Lower lobe of right lung (tissue), 2 donors: ENCODE data around the gene PLSCR5. TPM values are rescaled to one million over a fixed set of nuclear protein-coding genes. Genes with fewer than 3 reads are reported as not detected.

ENCODE experiments used
- ATAC-seq, 2 donors: fragments of 200-7000 bp; cut with Tn5 transposase; one replicate each; pipeline ENCODE4 v1.9.1; 2020 to 2022; ENCODE audit warnings: mild to moderate bottlenecking in 2 of 2, moderate library complexity in 2 of 2
- DNase-seq: peaks from one replicate; pipeline ENCODE4 v3.0.0-alpha.2; 2020
- H3K27ac ChIP-seq: fragments of 200-600 bp; one replicate; pipeline ENCODE4 v1.8.0; 2022
- H3K27me3 ChIP-seq: fragments of 200-600 bp; one replicate; pipeline ENCODE4 v1.8.0; 2022; ENCODE audit warnings: low read depth
- H3K36me3 ChIP-seq: fragments of 200-600 bp; one replicate; pipeline ENCODE4 v1.8.0; 2022; ENCODE audit warnings: mild to moderate bottlenecking
- H3K4me1 ChIP-seq: fragments of 200-600 bp; one replicate; pipeline ENCODE4 v1.8.0; 2022
- H3K4me3 ChIP-seq: fragments of 200-600 bp; one replicate; pipeline ENCODE4 v1.8.0; 2022; ENCODE audit warnings: mild to moderate bottlenecking
- H3K9me3 ChIP-seq: fragments of 200-600 bp; one replicate; pipeline ENCODE4 v1.8.0; 2022
- intact Hi-C: fragments of 100-400 bp; cut with DNase I; formaldehyde crosslinking; loops from one replicate; pipeline ENCODE4 v1.11.0; 2022
- total RNA-seq: library from RNA; stranded (reverse); fragmentation: NEBNext Ultra II Directional; extraction: Animal tissue kit (Norgen Biotek cat#: 25700); gene quantifications from one replicate; pipeline ENCODE4 v1.2.1, GENCODE V29; 2021
- TF ChIP-seq, protein P1 (sequence below): fragments of 200-600 bp; IDR thresholded peaks from one replicate; pipeline ENCODE4 v1.8.0; 2022; ENCODE audit warnings: antibody characterized with exemption, mild to moderate bottlenecking
- donor health status: DM: no; HTN: yes; CAD: no; lungs with severe emphysema.

The PLSCR5 gene
- total RNA-seq, 1 donor from 2014 or later = not detected

DNA sequence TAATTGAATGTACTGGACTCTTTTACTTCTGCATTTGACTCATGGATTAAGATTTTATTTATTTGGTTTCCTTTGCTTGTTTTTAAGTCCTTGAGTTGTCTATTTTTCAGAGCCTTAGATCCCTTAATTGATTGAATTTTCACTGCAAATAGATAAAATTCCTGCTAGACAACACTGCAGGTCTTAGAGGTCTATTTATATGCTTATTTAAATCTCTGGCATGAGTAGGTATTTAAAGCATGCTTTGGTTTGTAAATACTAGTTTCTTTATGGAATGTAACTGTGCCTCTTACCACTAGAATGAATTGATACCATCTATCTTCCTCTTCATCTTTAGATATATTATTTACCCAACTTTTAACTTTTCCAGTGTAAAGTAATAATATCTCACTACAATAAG, 20.0 kb downstream of the PLSCR5 start:
- no peak for ATAC-seq
- DNase-seq = no peak
- Histone ChIP-seq H3K27ac (no peak overlapping the region), H3K27me3 (no peaks in the 10 kb centered on the region), H3K4me1 (no peaks in the 10 kb centered on the region), H3K4me3 (no peak overlapping the region), H3K36me3 (no peaks in the 10 kb centered on the region), H3K9me3 (no peaks in the 10 kb centered on the region)
- TF ChIP-seq, protein P1, sequence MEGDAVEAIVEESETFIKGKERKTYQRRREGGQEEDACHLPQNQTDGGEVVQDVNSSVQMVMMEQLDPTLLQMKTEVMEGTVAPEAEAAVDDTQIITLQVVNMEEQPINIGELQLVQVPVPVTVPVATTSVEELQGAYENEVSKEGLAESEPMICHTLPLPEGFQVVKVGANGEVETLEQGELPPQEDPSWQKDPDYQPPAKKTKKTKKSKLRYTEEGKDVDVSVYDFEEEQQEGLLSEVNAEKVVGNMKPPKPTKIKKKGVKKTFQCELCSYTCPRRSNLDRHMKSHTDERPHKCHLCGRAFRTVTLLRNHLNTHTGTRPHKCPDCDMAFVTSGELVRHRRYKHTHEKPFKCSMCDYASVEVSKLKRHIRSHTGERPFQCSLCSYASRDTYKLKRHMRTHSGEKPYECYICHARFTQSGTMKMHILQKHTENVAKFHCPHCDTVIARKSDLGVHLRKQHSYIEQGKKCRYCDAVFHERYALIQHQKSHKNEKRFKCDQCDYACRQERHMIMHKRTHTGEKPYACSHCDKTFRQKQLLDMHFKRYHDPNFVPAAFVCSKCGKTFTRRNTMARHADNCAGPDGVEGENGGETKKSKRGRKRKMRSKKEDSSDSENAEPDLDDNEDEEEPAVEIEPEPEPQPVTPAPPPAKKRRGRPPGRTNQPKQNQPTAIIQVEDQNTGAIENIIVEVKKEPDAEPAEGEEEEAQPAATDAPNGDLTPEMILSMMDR = no peak
- intact Hi-C loops = loop anchor here (10.0 kb wide), 1 partner anchor 370 kb away; no protein-coding TSS in a partner anchor

DNA sequence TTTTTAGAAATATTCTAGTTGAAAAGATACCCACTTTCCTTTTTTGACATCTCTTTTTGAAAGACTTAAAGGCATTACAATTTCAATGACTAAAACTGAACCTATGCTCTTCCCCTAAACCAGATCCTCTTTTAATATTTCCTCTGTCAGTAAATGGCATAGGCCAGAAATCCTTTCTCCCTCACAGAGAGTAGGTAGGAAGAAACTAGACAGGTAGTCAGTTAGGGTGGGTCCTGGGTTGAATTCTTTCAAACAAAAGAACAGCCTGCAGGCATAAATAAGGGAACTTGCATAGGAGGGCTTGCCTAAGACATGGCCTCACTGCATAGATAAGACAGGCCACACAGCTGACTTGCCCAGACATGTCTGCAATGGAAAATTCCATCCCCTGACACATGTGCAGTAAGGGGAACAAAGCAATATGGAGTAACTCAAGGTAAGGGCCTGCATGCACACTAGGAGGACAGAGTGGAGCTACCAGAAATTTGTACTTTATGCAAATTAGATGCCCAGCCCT, 23.1 kb downstream of the PLSCR5 start:
- Histone ChIP-seq H3K9me3 (no peaks in the 10 kb centered on the region), H3K27ac (no peak overlapping the region), H3K36me3 (no peaks in the 10 kb centered on the region), H3K4me1 (no peaks in the 10 kb centered on the region), H3K4me3 (no peak overlapping the region), H3K27me3 (no peaks in the 10 kb centered on the region)
- DNase-seq (no peak), ATAC-seq (no peak)
- TF ChIP-seq, protein P1 = no peak
- intact Hi-C loops = loop anchor here (10.0 kb wide), 1 partner anchor 367 kb away; no protein-coding TSS in a partner anchor

DNA sequence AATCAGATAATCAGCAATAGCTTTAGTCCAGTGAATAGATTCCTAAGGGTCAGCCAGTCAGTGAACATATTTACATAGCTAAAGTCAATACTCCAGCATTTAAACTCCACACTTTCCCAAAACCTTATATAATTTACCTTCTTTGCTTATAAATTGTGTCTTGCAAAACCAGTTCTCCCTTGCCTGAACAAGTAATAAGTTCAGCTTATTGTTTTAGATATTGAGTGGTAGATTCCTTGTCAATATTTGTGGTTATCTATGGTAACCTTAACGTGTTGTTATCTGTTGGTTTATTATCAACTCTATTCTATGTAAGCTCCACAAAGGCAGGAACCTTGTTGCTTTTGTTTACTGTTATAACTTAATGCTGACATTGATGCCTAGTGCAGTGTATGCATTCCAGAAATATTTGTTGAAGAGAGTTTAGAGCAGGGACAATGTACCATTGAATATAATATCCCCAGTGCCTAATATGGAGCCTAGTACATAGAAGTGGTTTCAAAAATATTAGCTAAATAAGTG, 24.0 kb downstream of the PLSCR5 start:
- Histone ChIP-seq H3K27me3 (no peaks in the 10 kb centered on the region), H3K36me3 (no peaks in the 10 kb centered on the region), H3K4me1 (no peaks in the 10 kb centered on the region), H3K4me3 (no peak overlapping the region), H3K9me3 (no peaks in the 10 kb centered on the region), H3K27ac (no peak overlapping the region)
- TF ChIP-seq, protein P1 = no peak
- intact Hi-C loops = loop anchor here (10.0 kb wide), 1 partner anchor 366 kb away; no protein-coding TSS in a partner anchor
- DNase-seq = no peak
- no peak for ATAC-seq

DNA sequence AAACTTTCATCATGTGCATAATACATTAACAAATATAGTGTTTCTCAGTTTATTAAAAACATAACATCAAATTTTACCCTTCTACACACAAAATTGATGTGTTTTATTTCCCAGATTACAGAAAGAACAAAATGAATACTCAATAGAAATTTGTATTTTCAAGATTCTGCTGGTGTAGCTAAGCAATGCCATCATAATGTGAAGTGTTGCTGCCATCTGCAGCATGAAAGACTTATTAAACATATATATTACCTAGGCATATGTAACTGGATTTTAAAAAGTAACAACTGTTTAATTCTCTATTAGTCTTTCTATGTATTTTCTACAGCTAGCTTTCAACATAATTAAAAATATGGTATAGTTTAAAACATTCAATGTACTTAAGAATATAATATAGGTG, 27.5 kb downstream of the PLSCR5 start:
- H3K9me3 ChIP-seq = no peaks in the 10 kb centered on the region
- ATAC-seq = peak in 1 of 2 donors; percentile 69
- intact Hi-C loops = no loop called here

DNA sequence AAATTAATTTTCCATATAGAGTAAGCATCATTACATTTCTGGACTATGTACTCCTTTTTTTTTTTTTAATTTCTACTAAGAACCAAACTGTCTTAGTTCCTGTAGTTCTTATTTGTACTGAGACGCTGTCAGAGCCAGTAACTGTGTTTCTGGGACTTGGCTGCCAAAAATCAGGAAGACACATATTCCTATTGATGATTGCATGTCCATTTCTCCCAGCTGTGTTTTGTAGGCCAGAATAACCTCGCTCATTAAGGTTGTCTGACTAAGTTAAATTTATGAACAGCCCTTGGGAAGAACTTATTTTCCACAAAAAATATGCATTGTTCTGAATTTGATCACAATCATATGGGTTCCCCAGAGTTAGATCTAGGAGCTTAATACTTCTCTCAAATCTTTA, 29.5 kb downstream of the PLSCR5 start:
- H3K9me3 ChIP-seq = no peaks in the 10 kb centered on the region
- no peaks in the 10 kb centered on the region for H3K36me3 ChIP-seq
- DNase-seq = no peak
- no peak overlapping the region for H3K27ac ChIP-seq
- TF ChIP-seq, protein P1 = no peak
- intact Hi-C loops = no loop called here
- H3K27me3 ChIP-seq = no peaks in the 10 kb centered on the region
- no peaks in the 10 kb centered on the region for H3K4me1 ChIP-seq
- ATAC-seq = no peak
- H3K4me3 ChIP-seq = no peak overlapping the region

More for the DNA sequence above, 27.5 kb downstream of the PLSCR5 start:
- H3K36me3 ChIP-seq = no peaks in the 10 kb centered on the region
- no peak for DNase-seq
- TF ChIP-seq, protein P1 = peak; percentile 52
- H3K4me3 ChIP-seq = no peak overlapping the region
- no peak overlapping the region for H3K27ac ChIP-seq
- no peaks in the 10 kb centered on the region for H3K27me3 ChIP-seq
- H3K4me1 ChIP-seq = no peaks in the 10 kb centered on the region
